Measurements from ENCODE around the gene EIF4G3.
"Not testable (repeated sequence)": the region's sequence is repeated elsewhere in the genome, so short reads cannot be mapped to it uniquely, and the experiment has no call there.

Gene EIF4G3

GRCh38 chr1:21176586-21177555 is at the start of gene EIF4G3:
EIF4G3 (minus strand) TSS chr1:21176897; CDS start chr1:21002742, 174,155 bp downstream.
- peak; percentile 96 for FAIRE-seq

GRCh38 chr1:21225065-21225464 is 48.4 kb upstream of the EIF4G3 start:
- no peak for FAIRE-seq

- no peak for FAIRE-seq
Observed at GRCh38 chr1:21220815-21221214, 44.1 kb upstream of the EIF4G3 start.

- FAIRE-seq: no peak
Observed at GRCh38 chr1:21219674-21220073, 43.0 kb upstream of the EIF4G3 start.

GRCh38 chr1:21217812-21218596 is 41.3 kb upstream of the EIF4G3 start:
- FAIRE-seq: no peak

- FAIRE-seq: no peak
Observed at GRCh38 chr1:21216835-21217811, 40.4 kb upstream of the EIF4G3 start.

GRCh38 chr1:21212126-21212525 is 35.4 kb upstream of the EIF4G3 start:
- no peak for FAIRE-seq

GRCh38 chr1:21208137-21208700 is 31.5 kb upstream of the EIF4G3 start:
- FAIRE-seq: not testable (repeated sequence)

- FAIRE-seq: no peak
Observed at GRCh38 chr1:21206117-21206516, 29.4 kb upstream of the EIF4G3 start.

- FAIRE-seq: no peak
Observed at GRCh38 chr1:21205416-21205815, 28.7 kb upstream of the EIF4G3 start.

GRCh38 chr1:21201650-21202049 is 25.0 kb upstream of the EIF4G3 start:
- FAIRE-seq: no peak

- FAIRE-seq: not testable (repeated sequence)
Observed at GRCh38 chr1:21201238-21201637, 24.5 kb upstream of the EIF4G3 start.

GRCh38 chr1:21200767-21201166 is 24.1 kb upstream of the EIF4G3 start:
- FAIRE-seq: no peak

- FAIRE-seq: no peak
Observed at GRCh38 chr1:21198929-21199328, 22.2 kb upstream of the EIF4G3 start.

GRCh38 chr1:21192871-21193270 is 16.2 kb upstream of the EIF4G3 start:
- FAIRE-seq: no peak

GRCh38 chr1:21192284-21192683 is 15.6 kb upstream of the EIF4G3 start:
- FAIRE-seq: no peak

GRCh38 chr1:21190771-21191170 is 14.1 kb upstream of the EIF4G3 start:
- FAIRE-seq: not testable (repeated sequence)

GRCh38 chr1:21189906-21190500 is 13.3 kb upstream of the EIF4G3 start:
- no peak for FAIRE-seq

- FAIRE-seq: no peak
Observed at GRCh38 chr1:21189421-21189820, 12.7 kb upstream of the EIF4G3 start.

- FAIRE-seq: no peak
Observed at GRCh38 chr1:21188235-21188634, 11.5 kb upstream of the EIF4G3 start.

GRCh38 chr1:21185221-21185731 is 8.6 kb upstream of the EIF4G3 start:
- FAIRE-seq: no peak

Data from TTC549 (cell line).